Measurements from ENCODE around the gene SUV39H1.
"Not testable (repeated sequence)": the region's sequence is repeated elsewhere in the genome, so short reads cannot be mapped to it uniquely, and the experiment has no call there.

The SUV39H1 gene

DNA sequence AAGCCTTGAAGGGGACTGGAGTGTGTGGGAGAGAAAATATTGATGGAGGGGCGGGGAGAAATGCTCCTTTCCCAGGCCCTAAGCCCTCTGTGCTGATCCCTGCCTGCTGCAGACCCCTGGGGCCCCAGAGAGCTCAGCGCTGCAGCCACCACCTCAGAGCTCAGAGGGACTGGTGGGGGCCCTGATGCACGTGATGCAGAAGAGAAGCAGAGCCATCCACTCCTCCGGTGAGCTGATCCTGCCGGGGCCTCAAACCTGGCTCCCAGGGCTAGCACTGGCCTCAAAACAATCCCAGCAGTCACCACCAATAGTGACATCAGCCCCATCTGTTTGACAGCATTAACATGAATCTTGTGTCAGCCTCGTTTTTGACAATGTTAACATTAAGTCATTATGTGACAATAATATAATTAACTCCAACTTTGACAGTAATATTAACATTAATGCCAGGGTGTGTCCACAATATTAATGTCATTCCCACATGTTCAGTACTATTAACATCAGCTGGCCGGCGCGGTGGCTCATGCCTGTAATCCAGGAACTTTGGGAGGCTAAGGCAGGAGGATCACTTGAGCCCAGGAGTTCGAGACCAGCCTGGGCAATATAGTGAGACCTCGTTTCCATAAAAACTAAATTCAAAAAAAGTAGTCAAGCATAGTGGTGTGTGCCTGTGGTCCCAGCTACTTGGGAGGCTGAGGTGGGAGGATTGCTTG lies 7.2 kb upstream of the SUV39H1 start:
- DNase-seq: no peak

DNA sequence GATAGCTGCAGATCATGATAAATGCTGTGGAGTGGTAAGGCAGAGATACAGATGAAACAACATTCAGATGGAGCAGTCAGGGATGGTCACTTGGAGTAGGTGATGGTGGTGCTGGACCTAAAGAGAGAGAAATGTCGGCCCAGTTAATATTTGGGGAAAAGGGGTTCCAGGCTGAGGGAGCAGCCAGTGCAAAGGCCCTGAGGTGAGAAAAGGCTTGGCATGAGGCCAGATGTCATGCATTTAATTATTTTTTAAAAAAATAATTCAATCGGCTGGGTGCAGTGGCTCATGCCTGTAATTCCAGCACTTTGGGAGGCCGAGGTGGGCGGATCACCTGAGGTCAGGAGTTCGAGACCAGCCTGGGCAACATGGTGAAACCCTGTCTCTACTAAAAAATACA lies 4.8 kb upstream of the SUV39H1 start:
- DNase-seq: not testable (repeated sequence)

DNA sequence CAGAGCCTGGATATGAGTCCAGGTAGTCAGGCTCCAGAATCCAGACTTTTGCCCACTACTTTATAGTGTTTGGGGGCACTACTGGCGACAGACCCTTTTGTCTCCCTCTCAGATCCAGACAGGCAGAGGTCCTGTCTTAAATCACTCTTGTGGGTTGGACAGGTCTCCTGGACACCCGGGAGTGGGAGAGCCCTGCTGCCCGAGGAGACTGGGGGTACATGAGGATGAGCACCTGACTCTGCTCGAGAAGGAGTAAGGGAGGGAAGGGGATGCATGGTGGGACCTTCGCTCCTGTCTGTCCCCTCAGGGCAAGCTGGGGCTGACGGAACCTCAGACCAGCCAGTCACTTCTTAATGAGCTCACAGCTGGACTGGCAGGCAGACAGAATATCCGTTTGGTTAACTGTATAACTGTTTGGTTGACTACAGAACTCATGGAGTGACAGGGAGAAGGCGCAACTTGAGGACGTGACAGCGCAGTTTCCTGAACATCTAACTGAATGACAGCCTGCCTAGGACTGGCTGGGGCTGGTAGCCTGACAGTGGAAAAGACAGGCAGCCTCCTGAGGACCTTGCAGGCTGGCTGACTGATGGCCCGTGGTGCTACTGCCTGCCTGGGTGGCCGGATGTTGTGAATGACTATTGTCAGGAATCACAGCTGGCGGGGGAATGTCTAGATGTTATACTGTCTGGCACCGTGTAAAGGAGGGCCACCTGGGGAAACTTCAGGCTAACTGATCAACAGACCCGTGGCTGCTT lies 1.6 kb upstream of the SUV39H1 start:
- no peak for DNase-seq

DNA sequence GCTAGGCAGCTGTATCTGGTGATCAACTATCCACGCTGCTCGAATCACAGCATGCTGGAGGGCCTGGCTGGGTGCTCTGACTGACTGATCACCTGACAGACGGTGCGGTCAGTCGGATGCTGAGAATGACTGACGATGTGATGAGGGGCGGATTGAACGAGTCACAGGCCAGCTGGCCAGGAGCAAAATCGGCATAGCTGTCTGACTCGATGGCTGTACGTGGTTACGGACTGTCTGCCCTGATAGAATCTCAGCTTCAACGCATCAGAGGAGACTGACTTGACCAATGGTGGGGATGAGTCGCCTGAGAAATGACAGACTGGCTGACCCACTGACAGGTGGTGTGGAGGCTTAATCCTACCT lies 1.0 kb upstream of the SUV39H1 start:
- DNase-seq: no peak

DNA sequence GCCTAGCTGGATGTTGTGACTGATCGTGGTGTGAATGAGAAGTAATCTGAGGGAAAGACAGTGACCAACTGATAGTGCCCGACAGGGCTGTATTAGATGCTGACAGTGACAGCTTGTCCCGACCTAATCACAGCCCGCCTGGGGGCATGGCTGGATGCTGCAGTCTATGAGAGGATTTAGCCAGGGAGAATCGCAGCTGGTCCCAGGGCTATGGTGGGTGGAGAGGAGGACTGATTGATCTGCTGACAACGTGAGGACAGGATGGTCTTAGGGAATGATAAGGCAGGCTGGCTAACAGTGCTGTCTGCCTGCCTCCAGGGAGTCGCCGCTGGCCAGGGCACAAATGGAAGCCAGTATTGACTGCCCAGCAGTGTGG lies 621 bp upstream of the SUV39H1 start:
- no peak for DNase-seq

DNA sequence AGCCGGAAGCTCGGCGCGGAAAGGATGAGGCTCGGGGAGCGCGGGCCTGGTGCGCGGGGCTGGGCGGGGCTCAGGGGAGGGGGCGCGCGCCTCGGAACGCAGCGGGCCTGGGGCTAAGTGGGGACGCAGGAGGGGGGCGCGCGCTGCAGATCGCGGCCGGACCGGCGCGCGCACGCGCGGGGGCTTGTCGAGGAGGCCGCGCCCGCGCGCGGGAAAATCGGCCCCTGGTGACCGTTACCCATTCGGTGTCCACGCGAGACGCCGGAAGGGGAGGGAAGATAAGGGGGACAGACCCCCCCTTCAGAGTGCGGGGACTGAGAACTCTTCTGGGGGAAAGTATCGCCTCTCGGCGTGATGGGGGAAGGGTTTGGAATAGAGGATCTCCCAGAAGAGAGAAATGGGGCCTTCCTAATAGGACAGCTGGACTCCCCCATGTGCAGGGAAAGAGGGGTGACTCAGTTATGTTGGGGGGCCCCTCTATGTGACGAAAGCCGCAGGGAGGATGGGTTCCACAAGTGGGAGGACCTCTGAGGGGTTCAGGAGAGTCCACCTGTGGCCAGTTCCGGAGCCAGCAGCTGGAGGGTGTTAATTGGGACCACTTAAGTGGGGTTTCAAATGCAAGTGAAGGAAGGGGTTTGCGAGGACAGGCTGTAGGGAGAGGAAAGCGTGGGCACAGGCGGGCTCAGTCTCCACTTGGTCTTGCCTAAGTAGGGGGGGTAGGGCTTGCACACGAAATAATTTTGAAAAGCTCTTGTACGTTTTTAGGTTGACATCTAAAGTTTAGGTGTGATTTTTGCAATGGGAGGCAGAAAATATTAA lies 584 bp downstream of the SUV39H1 start:
- peak; percentile 22 for DNase-seq

DNA sequence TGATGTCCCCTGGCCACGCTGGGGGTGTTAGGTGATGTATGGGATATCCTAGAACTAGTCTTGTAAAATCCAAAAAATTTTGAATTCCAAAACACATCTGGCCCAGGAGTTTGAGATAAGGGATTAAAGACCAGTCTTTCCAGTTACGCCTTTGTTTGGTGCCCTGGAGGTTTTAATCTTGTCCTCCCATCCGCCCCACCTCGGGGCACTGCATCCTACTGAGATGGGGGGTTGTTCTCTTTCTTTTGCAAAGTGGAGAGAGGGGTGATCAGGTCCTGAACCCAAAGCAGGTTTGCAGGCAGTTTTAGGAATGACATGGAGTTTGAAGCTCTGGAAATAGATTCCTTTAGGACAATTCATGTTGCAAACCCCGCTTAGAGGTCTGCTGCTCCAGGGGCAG lies 1.8 kb downstream of the SUV39H1 start:
- no peak for DNase-seq

DNA sequence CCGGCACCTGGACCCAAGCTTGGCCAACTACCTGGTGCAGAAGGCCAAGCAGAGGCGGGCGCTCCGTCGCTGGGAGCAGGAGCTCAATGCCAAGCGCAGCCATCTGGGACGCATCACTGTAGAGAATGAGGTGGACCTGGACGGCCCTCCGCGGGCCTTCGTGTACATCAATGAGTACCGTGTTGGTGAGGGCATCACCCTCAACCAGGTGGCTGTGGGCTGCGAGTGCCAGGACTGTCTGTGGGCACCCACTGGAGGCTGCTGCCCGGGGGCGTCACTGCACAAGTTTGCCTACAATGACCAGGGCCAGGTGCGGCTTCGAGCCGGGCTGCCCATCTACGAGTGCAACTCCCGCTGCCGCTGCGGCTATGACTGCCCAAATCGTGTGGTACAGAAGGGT lies 3.7 kb downstream of the SUV39H1 start:
- no peak for DNase-seq

DNA sequence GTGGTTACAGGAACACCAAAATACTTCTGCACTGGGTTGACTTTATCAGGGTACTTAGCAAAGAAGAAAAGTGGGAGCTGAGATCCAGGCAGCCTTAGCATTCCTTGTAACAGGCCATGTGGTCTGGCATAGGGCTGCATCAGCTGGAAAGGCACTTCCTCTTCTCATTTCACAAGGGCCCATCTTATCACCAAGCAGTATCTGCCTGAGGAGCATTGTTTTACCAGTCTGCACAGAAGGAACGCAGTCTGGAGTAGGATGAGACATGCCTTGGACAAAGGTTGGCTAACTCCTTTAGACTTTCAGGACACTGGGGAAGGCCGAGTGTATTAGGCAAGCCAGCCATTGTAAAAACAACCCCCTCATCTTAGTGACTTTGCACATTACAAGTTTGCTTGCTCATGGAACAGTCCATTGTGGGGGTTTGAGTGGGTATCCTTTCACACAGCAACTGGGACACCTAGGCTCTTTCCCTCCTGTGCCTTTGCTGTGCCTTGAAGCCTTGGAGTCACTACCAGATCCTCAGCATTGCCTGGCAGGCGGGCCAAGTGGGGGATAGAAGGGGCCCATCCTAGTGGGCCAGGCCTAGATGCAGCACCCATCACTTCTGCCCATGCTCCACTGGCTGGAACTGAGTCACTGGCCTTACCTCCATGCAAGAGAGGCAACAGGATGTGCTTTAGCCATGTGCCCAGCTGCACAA lies 4.6 kb downstream of the SUV39H1 start:
- DNase-seq: no peak

DNA sequence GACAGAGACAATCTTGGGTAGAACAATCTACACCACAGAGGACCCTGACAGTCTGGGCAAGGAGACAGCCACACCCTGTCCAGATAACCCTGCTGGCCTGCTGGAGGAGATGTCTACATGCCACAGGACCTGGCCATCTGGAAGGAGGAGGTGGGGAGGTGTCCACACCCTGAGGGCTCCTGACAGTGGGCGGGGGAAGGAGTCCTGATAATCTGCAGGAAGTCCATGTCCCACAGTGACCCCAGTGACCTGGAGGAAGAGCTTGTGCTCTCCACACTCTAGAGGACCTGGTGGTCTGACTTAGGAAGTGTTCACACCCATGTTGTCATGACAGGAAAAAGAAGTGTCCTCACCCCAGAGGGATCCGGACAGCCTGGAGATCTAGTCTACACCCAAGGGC lies 5.5 kb downstream of the SUV39H1 start:
- no peak for DNase-seq

DNA sequence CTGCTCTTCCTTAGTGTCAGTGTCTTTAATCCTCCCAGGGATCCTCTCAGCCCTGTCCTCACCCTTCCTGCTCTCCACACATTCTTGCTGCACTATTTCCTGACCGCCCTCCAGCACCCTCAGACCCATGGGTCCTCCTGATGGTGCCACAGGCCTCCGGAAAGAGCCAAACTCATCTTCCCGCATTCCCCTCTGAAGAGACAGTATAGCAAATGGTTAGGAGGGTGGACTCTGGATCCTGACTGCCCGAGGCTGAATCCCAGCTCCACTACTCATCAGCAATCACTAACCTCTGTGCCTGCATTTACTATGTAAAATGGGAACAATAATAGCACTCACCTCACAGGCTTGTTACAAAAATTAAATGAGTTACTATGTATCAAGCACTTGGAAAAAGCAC lies 6.2 kb downstream of the SUV39H1 start:
- no peak for DNase-seq

DNA sequence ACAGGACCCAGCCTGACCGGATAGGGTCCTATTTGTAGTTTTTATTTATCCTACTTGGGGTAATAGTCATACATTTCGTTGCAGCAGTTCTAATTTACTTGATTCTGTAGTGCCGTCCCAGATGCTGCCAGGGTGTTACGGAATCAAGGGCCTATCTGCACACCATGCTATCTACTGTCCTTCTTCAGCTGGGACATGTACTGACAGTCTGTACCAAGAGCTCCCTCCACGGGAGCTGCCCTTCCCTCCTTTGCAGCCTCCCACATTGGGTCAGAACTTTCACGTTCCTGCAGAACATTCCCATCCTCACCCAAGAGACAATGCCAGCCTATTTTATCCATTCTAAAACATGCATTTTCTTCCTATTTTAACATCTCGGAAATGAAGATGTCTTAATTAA lies 6.7 kb downstream of the SUV39H1 start:
- no peak for DNase-seq

DNA sequence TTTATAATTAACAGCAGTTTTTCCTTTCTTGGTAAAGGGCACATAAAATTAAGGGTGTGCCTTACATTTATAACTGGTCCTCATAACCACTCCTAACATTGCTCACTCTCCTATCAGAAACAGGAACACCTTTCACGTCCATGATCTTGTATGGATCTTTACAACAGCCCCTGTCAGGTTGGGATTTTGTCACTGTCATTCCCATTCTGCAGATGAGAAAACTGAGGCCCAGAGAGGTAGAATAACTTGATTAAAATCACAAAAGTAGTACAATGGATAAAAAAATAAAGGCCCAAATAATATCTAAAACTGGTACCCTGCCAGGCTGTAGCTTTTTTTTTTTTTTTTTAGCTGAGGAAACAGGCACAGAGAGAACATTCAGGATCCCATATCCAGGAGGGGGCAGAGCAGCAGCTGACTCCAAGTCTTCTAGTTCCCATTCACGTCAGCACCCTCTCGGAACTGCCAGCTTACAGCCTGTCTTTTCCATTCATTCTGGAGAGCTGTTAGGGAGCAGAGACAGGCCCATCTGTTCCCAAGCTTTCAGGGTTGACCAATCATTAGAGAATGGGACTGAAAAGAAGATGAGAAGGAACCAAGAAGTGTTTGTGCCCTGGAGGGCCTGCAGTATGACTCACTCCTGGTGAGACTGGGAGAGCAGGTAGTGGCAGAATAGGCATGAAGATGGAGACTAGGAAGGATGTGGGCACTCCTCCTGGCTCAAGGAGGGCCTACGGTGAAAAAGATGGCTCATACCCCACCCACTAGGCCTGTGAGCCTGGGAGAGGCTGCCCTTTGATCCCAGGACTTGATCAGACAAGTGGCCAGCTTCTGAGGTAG lies 7.3 kb downstream of the SUV39H1 start:
- peak; percentile 18 for DNase-seq

DNA sequence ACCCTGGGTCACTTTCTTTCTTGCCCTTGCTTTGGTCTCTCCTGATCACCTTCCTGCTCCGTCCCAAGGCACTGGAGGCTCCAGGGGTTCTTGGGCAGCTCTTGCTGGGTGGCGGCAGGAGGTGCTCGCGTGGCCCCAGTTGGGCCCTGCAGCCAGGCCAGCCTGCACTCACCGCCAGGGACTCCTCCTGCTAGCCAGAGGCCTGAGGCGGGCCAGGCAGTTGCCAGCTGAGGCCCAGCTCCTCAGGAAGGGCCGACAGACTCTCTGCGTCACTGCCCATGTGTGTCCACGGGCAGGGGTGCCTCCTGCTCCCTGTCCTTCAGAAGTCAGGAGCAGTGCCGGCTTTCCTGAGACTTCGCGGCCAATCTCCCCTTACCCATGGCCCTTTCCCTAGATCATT lies 9.3 kb downstream of the SUV39H1 start:
- no peak for DNase-seq

DNA sequence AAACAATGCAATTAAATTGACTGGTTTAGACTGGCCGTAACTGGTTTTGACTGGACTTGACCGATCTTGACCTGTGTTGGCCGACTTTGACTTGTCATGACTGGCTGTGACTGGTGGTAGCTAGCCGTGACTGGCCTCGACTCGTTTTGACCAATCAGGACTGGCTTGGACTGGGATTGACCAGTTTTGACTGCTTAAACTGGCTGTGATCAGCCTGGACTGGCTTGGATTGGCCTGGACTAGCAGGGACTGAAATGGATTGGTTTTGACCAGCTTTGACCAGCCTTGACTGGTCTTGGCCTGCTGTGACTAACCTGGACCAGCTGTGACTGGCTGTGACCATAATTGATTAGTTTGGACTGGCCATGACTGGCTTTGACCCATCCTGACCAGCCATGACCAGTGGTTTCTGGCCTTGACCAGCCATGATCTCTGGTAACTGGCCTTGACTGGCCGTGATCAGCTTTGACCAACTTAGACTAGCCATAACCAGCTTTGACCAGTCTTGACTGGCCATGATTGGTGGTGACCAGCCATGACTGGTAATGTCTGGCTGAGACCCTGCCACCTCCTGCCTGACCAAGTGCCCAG lies 13.1 kb downstream of the SUV39H1 start:
- no peak for DNase-seq

DNA sequence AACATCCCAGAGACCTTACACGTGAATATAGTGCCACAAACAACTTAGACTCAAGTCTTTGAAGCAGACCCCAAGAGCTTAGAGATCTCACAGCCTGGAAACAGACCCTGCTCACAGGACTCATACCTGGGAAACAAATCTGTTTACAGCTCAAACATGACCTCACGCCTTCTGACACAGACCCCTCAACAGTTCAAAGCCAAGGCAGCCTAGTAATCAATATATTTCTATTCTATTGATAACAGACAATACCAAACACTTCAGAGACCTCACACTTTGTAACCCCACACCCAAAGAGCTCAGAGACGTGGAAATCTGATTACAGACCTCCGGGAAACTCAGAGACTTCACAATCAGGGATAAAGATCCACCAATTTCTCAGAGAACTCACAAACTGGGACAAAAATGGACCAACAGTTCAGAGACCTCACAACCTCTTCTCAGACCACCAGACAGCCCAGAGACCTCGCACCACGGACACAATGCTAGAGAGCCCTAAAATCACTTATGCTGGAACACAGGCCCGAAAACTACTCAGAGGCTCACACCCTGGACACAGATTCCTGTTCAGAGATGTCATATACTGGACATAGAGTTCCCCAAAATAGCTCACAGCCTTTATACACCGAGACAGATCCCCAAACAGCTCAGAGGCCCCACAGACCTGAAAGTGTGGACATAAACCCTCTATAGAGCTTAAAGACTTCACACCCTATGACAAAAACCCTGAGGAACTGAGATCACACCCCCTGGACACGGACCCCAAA lies 14.8 kb downstream of the SUV39H1 start:
- no peak for DNase-seq

DNA sequence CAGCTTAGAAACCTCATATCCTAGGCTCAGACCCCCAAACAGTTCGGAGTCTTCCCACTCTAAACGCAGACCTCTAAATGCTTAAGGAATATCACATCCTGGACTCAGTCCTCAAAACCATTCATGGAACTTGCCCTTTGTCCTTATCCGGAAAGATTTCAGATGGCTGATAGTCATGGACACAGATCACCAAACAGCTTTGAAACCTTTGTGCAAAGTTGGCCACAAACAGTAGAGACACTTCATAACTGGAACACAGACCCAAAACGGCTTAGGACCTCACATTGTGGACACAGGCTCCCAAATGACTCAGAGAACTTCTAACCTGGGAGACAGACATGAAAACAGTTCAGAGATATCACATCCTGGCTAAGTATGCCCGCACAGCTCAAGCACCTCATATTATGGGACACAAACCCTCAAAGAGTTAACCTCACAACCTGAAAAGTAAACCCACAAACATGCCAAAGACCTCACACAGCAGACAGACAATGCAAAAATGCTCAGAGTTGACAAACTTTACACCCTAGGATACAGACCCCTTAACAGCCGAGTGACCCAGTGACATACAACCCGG lies 15.5 kb downstream of the SUV39H1 start:
- DNase-seq: no peak

DNA sequence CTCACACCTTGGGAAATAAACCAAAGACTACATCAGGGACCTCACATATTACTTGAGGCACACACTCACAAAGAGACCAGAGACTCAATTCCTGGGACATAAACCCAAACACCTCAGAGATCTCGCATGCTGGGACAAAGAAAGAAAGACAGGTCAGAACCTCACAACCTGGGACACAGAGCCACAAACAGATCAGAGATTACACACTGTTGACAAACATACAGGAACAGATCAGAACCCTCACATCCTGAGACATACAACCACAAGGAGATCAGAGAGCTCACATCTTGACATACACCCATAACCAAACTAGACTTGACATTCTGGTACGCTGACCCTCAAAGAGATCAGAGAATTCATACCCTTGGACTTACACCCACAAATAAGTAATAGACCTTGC lies 17.3 kb downstream of the SUV39H1 start:
- DNase-seq: no peak

DNA sequence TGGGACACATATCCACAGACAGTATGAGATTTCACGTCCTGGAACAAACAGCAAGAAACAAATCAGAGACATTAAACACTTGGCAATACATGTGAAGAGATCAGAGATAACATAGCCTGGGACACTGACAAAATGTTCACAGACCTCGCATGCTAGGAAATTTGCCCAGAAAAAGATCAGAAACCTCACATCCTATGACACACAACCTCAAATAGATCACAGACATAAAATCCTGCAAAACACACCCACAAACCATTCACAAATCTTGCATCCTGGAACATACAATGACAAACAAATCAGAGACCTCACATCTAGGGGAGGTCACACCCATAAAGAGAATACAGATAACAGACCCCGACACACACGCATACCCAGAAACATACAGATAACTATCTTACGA lies 18.0 kb downstream of the SUV39H1 start:
- DNase-seq: no peak

DNA sequence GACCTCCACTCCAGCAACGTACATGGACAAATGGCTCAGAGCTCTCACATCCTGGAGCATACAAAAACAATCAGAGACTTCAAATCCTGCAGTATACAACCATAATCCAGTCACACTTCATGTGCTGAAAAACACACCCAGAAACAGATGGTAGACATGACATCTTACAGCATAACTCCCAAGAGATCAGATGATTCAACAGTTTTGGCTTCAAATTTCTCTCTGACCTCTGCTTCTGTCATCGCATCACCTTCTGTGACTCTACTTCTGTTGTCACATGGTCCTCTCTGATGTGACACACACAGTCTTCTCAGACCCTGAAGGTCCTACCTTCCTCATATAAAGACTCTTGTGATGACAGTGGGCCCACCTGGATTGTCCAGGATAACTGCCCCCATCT lies 18.5 kb downstream of the SUV39H1 start:
- no peak for DNase-seq

Data from NCI-H1694 (cell line).